ENCODE data around the gene DIP2C. TPM values are rescaled to one million over a fixed set of nuclear protein-coding genes. Genes with fewer than 3 reads are reported as not detected.

The DIP2C gene
- total RNA-seq, 1 donor from 2014 or later, result 0.53 TPM

DNA sequence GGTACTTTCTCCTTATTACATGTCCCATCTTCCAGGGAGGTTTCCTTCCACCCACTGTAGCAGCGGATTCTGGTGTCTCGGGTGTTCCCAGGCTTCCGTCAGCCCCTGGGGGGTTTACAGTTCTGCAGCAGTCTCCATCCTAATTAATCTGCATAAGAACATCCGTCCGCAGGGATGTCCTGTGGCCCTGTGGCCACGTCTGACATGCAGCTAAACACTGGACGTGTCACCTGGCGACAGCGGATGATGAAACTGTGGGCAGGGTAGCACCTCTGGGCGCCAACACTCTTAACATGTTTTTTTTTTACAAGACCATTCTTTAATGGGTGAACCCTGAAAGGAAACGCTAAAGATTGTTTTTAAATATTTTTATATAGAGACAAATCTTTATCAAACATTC lies 58.2 kb downstream of the DIP2C start:
- H3K4me3 ChIP-seq (ENCODE audit: low read depth, low read length), result no peak overlapping the region
- no peaks in the 10 kb centered on the region for H3K27me3 ChIP-seq (ENCODE audit: control insufficient read depth, insufficient read depth, low read length)
- TF ChIP-seq CTCF (IDR thresholded peaks at IDR 0.05; ENCODE audit: insufficient read depth, low read length, severe bottlenecking), result no peak
- FAIRE-seq, result no peak
- DNase-seq (ENCODE audit: low read depth), result no peak
- no peaks in the 10 kb centered on the region for H3K36me3 ChIP-seq (ENCODE audit: control insufficient read depth, insufficient read depth, low read length)

- no peak overlapping the region for H3K4me3 ChIP-seq (ENCODE audit: low read depth, low read length)
- H3K27me3 ChIP-seq (ENCODE audit: control insufficient read depth, insufficient read depth, low read length), result no peaks in the 10 kb centered on the region
- no peaks in the 10 kb centered on the region for H3K36me3 ChIP-seq (ENCODE audit: control insufficient read depth, insufficient read depth, low read length)
- no peak for DNase-seq (ENCODE audit: low read depth)
- no peak for TF ChIP-seq CTCF (IDR thresholded peaks at IDR 0.05; ENCODE audit: insufficient read depth, low read length, severe bottlenecking)
- no peak for FAIRE-seq
These were observed 58.8 kb downstream of the DIP2C start for GRCh38 chr10:630581-631073.

DNA sequence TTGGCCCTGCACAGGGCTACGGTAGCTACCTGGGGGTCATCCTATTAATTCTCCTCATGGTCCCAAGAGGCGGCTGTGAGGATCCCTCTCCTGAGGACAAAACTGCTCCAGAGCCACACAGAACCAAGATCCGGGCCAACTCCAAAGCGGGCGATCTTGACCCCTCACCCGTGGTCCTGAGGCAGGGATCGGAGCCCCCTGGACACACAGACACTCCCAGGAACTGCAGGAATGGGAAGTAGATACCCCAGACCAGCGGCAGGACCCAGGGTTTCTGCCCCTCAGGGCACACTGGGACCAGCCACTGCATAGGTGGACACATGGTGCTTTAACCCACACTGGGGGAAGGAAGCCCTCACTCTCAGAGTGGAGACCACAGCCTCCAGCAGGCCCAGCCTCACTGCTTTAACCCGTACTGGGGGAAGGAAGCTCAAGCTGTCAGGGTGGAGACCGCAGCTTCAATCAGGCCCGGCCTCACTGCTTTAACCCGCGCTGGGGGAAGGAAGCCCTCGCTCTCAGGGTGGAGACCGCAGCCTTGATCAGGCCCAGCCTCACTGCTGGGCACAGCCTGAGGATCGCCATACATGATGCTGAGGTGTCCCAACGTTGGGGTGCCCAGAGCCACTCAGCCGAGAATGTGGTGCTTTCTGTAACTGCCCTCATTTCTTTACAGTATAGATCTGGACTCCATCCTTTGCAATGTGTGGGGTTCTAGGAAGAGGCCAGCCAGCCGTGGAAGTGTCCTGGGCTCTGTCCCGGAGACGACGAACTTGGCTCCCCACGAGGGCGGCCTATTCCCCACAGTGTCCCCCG lies 60.1 kb downstream of the DIP2C start:
- Histone ChIP-seq H3K4me3 (ENCODE audit: low read depth, low read length) (no peak overlapping the region), H3K36me3 (ENCODE audit: control insufficient read depth, insufficient read depth, low read length) (no peaks in the 10 kb centered on the region), H3K27me3 (ENCODE audit: control insufficient read depth, insufficient read depth, low read length) (no peaks in the 10 kb centered on the region)
- DNase-seq (ENCODE audit: low read depth) (no peak), FAIRE-seq (no peak)
- TF ChIP-seq CTCF (IDR thresholded peaks at IDR 0.05; ENCODE audit: insufficient read depth, low read length, severe bottlenecking), result no peak

DNA sequence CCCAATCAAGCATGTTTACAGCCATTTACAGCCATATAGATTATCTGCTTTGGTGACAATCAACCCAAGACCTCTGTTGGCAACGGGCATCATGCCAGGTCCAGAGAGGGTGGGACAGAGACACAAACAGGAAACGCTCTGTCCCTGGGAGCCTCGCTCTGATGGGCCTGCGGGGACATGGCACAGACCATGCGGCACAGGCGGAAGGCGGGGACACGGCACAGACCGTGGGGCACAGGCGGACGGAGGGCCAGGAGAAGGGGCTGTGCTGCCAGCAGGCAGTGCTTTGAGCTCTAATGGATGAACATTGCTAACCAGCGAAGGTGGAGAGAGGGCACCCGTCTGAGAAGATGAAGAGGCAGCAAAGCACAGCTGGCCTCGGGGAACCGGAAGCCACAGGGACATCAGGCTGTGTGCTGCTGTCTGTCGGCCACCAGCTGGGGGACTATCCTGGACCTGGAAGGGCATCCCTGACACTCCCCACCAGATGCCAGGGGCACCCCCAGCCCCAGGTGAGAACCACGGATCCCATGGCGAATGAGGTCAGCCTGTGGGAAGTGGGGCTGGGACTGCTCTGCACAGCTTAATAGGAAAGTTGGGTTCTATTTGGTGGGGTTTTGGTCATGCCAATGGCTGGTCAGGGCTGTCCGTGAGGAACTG lies 61.0 kb downstream of the DIP2C start:
- Histone ChIP-seq H3K4me3 (ENCODE audit: low read depth, low read length) (no peak overlapping the region), H3K27me3 (ENCODE audit: control insufficient read depth, insufficient read depth, low read length) (no peaks in the 10 kb centered on the region), H3K36me3 (ENCODE audit: control insufficient read depth, insufficient read depth, low read length) (no peaks in the 10 kb centered on the region)
- DNase-seq (ENCODE audit: low read depth) (no peak), FAIRE-seq (no peak)
- no peak for TF ChIP-seq CTCF (IDR thresholded peaks at IDR 0.05; ENCODE audit: insufficient read depth, low read length, severe bottlenecking)

DNA sequence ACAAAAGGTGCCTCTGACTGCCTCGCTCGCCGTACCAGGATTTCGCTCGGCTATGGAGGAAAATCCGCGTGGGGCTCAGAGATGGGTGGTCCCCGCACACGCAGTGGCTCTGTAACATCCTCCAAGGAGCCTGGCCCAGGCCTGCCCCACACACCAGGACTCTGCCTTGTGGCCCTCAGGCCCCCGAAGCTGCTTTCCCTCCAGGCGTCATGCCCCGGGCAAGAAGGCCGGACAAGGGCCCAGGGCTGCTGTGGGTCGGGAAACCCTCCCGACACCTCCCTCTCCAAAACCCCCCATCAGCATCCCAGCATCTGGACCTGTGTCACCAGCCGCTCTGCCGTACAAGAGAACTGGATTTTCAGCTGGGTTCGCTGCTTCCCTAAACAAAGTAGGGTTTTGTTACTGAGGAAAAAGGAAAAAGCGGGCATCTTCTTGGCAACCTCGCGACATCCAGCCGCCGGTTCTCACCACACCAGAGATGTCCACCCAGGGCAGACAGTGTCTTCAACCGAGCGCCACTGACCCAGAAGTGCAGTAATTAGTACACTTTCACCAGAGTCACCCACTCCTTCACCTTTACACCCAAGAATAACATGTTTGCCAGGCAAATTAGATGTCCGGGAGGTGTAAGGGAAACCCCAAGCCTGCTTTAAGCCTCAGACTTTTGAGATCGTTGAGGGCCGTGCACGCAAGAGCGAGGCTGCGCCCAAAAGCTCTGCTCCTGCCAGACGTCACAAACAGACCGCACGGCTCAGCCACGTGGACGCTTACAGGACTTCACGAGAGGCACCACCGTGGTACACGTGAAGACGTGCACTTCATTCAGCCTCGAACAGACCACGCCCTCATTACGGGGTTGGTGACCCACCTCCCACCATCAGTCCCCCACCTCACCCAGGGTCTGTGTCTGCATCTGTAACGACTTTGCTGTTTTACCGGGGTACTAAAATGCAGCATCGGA lies 62.2 kb downstream of the DIP2C start:
- no peak for FAIRE-seq
- no peaks in the 10 kb centered on the region for H3K36me3 ChIP-seq (ENCODE audit: control insufficient read depth, insufficient read depth, low read length)
- H3K4me3 ChIP-seq (ENCODE audit: low read depth, low read length), result no peak overlapping the region
- H3K27me3 ChIP-seq (ENCODE audit: control insufficient read depth, insufficient read depth, low read length), result no peaks in the 10 kb centered on the region
- no peak for DNase-seq (ENCODE audit: low read depth)
- TF ChIP-seq CTCF (IDR thresholded peaks at IDR 0.05; ENCODE audit: insufficient read depth, low read length, severe bottlenecking), result no peak

All from bronchial epithelial cell (primary cell).